GM12865 (cell line): ENCODE measurements around the gene RAB31.
"Not testable (repeated sequence)": the region's sequence is repeated elsewhere in the genome, so short reads cannot be mapped to it uniquely, and the experiment has no call there.

Experiments used
- DNase-seq: peaks from one replicate; pipeline ENCODE4 v3.0.0; 2010; ENCODE audit warnings: low read depth
- H3K4me3 ChIP-seq: 2 replicates; pipeline ENCODE4 v1.5.1; 2011; ENCODE audit warnings: mild to moderate bottlenecking, low read depth, low read length, control low read depth
- TF ChIP-seq, protein P1 (sequence below): IDR thresholded peaks from 2 replicates; pipeline ENCODE4 v1.5.1; 2011; ENCODE audit warnings: low read length, control low read depth, low read depth, inconsistent platforms; ENCODE audit not compliant: insufficient read depth; ENCODE audit errors: missing control alignments

RAB31 gene

GRCh38 chr18:9765501-9765900 lies 57.4 kb downstream of the RAB31 start:
- no peak for DNase-seq

GRCh38 chr18:9766076-9766481 lies 58.0 kb downstream of the RAB31 start:
- H3K4me3 ChIP-seq = no peak overlapping the region
- no peak for DNase-seq
- TF ChIP-seq, protein P1, sequence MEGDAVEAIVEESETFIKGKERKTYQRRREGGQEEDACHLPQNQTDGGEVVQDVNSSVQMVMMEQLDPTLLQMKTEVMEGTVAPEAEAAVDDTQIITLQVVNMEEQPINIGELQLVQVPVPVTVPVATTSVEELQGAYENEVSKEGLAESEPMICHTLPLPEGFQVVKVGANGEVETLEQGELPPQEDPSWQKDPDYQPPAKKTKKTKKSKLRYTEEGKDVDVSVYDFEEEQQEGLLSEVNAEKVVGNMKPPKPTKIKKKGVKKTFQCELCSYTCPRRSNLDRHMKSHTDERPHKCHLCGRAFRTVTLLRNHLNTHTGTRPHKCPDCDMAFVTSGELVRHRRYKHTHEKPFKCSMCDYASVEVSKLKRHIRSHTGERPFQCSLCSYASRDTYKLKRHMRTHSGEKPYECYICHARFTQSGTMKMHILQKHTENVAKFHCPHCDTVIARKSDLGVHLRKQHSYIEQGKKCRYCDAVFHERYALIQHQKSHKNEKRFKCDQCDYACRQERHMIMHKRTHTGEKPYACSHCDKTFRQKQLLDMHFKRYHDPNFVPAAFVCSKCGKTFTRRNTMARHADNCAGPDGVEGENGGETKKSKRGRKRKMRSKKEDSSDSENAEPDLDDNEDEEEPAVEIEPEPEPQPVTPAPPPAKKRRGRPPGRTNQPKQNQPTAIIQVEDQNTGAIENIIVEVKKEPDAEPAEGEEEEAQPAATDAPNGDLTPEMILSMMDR = no peak

More at GRCh38 chr18:9765501-9765900, 57.4 kb downstream of the RAB31 start:
- TF ChIP-seq, protein P1 = no peak
- H3K4me3 ChIP-seq = no peak overlapping the region

- no peak overlapping the region for H3K4me3 ChIP-seq
- TF ChIP-seq, protein P1 = no peak
- no peak for DNase-seq
These were observed 58.6 kb downstream of the RAB31 start for GRCh38 chr18:9766740-9767139.

GRCh38 chr18:9768071-9768691 lies 60.1 kb downstream of the RAB31 start:
- H3K4me3 ChIP-seq, DNase-seq: not testable (repeated sequence)

GRCh38 chr18:9770111-9770510 lies 62.0 kb downstream of the RAB31 start:
- not testable (repeated sequence) for H3K4me3 ChIP-seq, DNase-seq

DNA sequence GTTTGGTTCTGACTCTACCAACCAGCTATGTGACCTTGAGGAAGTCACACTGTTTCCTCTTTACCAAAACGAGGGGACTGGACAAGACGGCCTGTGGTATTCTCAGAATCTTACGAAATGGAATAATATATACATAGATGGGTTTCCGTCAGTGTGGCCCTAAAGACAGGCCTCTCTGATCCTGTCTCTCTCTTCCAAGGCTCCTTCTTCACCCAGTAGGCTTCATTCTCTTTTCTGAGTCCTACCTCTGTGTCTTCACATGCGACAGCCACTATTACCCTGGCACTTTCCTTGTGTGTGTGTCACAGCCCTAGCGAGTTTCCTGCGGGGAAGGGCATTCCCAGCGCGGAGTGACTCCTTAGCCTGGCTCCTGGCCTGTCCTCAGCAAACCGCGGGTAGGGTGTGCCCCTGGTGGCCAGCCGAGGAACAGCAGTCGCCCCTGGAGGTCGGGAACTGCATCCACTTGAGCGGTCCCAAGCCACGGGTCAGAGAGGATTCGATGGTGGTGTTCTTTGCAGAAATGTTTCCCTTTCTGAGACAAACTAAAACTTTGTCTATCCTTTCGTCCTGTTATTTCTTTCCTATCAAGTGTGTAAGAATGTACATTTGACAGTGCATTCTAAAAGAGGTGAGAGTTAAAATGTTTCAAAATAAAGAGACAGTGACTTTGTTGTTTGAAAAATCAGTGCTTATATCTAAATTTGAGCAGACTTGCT lies 63.3 kb downstream of the RAB31 start:
- peak; percentile 73 for DNase-seq
- TF ChIP-seq, protein P1 = peak; percentile 99
- no peak overlapping the region for H3K4me3 ChIP-seq

GRCh38 chr18:9771977-9772660 lies 64.0 kb downstream of the RAB31 start:
- TF ChIP-seq, protein P1 = no peak
- DNase-seq = no peak
- H3K4me3 ChIP-seq = no peak overlapping the region
